WI38 (cell line): ENCODE measurements around the gene ENPP1.

Source experiments
- H3K4me3 ChIP-seq: 2 replicates; pipeline ENCODE4 v1.5.1; 2011; ENCODE audit warnings: low read depth, mild to moderate bottlenecking, control low read depth, low read length
- CTCF ChIP-seq: IDR thresholded peaks from 2 replicates; pipeline ENCODE4 v1.5.1; 2012; ENCODE audit warnings: low read depth, mild to moderate bottlenecking, control low read depth, low read length

The ENPP1 gene

GRCh38 chr6:131828951-131829350 is 21.1 kb downstream of the ENPP1 start:
- TF ChIP-seq CTCF: no peak
- no peak overlapping the region for H3K4me3 ChIP-seq

GRCh38 chr6:131831392-131831791 is 23.6 kb downstream of the ENPP1 start:
- no peak for TF ChIP-seq CTCF

GRCh38 chr6:131831886-131832285 is 24.1 kb downstream of the ENPP1 start:
- TF ChIP-seq CTCF: no peak
- no peak overlapping the region for H3K4me3 ChIP-seq

More at GRCh38 chr6:131831392-131831791, 23.6 kb downstream of the ENPP1 start:
- no peak overlapping the region for H3K4me3 ChIP-seq

GRCh38 chr6:131832363-131832762 is 24.5 kb downstream of the ENPP1 start:
- no peak for TF ChIP-seq CTCF
- H3K4me3 ChIP-seq: no peak overlapping the region

GRCh38 chr6:131838051-131838450 is 30.2 kb downstream of the ENPP1 start:
- no peak overlapping the region for H3K4me3 ChIP-seq
- TF ChIP-seq CTCF: no peak

- no peak overlapping the region for H3K4me3 ChIP-seq
- TF ChIP-seq CTCF: no peak
These were observed 31.6 kb downstream of the ENPP1 start for GRCh38 chr6:131839388-131839787.

GRCh38 chr6:131840441-131840840 is 32.6 kb downstream of the ENPP1 start:
- no peak overlapping the region for H3K4me3 ChIP-seq
- no peak for TF ChIP-seq CTCF
